Measurements from ENCODE around the gene AHR.

The AHR gene

GRCh38 chr7:17320657-17321056 lies 22.2 kb downstream of the AHR start:
- TF ChIP-seq ZNF266 (tag by site-specific recombination; IDR thresholded peaks at IDR 0.05; ENCODE audit: low read depth), result no peak
- no peak for TF ChIP-seq ZNF138 (tag by site-specific recombination; IDR thresholded peaks at IDR 0.05; ENCODE audit: borderline replicate concordance)
- no peak for TF ChIP-seq ZNF239 (tag by site-specific recombination; IDR thresholded peaks at IDR 0.05)
- no peak for TF ChIP-seq SP3 (tag by site-specific recombination; IDR thresholded peaks at IDR 0.05)
- TF ChIP-seq GLI4 (tag by site-specific recombination; IDR thresholded peaks at IDR 0.05), result no peak
- no peak for TF ChIP-seq MZF1 (tag by site-specific recombination; IDR thresholded peaks at IDR 0.05; ENCODE audit: borderline replicate concordance)
- TF ChIP-seq ZXDB (tag by site-specific recombination; IDR thresholded peaks at IDR 0.05), result no peak
- TF ChIP-seq ZNF211 (tag by site-specific recombination; IDR thresholded peaks at IDR 0.05; ENCODE audit: low read depth), result no peak
- TF ChIP-seq ZNF280D (tag by site-specific recombination; IDR thresholded peaks at IDR 0.05), result no peak
- no peak for TF ChIP-seq MYNN (tag by site-specific recombination; IDR thresholded peaks at IDR 0.05; ENCODE audit: borderline replicate concordance)
- no peak for TF ChIP-seq ZNF140 (tag by site-specific recombination; IDR thresholded peaks at IDR 0.05)
- no peak overlapping the region for H3K27ac ChIP-seq (ENCODE audit: extremely low read depth, low read depth, low read length)
- no peak overlapping the region for H3K4me3 ChIP-seq (ENCODE audit: low read depth, low read length)
- no peaks in the 10 kb centered on the region for H3K9me3 ChIP-seq (ENCODE audit: control insufficient read depth, insufficient read depth, low read depth, low read length)
- H3K4me1 ChIP-seq (ENCODE audit: control insufficient read depth, insufficient read depth, low read length), result no peaks in the 10 kb centered on the region
- POLR2A ChIA-PET, result no interaction called here
- H3K36me3 ChIP-seq (ENCODE audit: control insufficient read depth in 2 of 2, insufficient read depth in 1 of 2, low read length in 2 of 2), result peaks cover 0 to 7% of the 10 kb centered on the region in 2 experiments; a peak in 2 of 3 replicates
- CTCF ChIA-PET, result interaction anchor here (0.6 kb wide), 1 partner anchor 71 kb away, joined by 3 read pairs; no protein-coding TSS in a partner anchor

- no peak overlapping the region for H3K27ac ChIP-seq (ENCODE audit: extremely low read depth, low read depth, low read length)
- peaks cover 0 to 12% of the 10 kb centered on the region in 2 experiments; a peak in 2 of 3 replicates for H3K36me3 ChIP-seq (ENCODE audit: control insufficient read depth in 2 of 2, insufficient read depth in 1 of 2, low read length in 2 of 2)
- POLR2A ChIA-PET, result no interaction called here
- H3K4me1 ChIP-seq (ENCODE audit: control insufficient read depth, insufficient read depth, low read length), result no peaks in the 10 kb centered on the region
- H3K4me3 ChIP-seq (ENCODE audit: low read depth, low read length), result no peak overlapping the region
- H3K9me3 ChIP-seq (ENCODE audit: control insufficient read depth, insufficient read depth, low read depth, low read length), result no peaks in the 10 kb centered on the region
- CTCF ChIA-PET, result interaction anchor here (0.7 kb wide), 1 partner anchor 1033 kb away, joined by 4 read pairs; no protein-coding TSS in a partner anchor
- no peak for TF ChIP-seq ZNF426 (tag by site-specific recombination; IDR thresholded peaks at IDR 0.05)
- TF ChIP-seq ZNF140 (tag by site-specific recombination; IDR thresholded peaks at IDR 0.05), result no peak
- TF ChIP-seq ZNF518A (tag by site-specific recombination; conservative IDR thresholded peaks at IDR 0.05; ENCODE audit: low read depth), result no peak
- TF ChIP-seq ZBTB6 (tag by site-specific recombination; IDR thresholded peaks at IDR 0.05), result no peak
- TF ChIP-seq ZBTB11 (tag by site-specific recombination; conservative IDR thresholded peaks at IDR 0.05; ENCODE audit: low read depth), result no peak
- no peak for TF ChIP-seq ZSCAN4 (tag by site-specific recombination; IDR thresholded peaks at IDR 0.05)
- TF ChIP-seq CTCF (tag by site-specific recombination; IDR thresholded peaks at IDR 0.05), result no peak
- no peak for TF ChIP-seq HOXC10 (CRISPR knock-in tag; IDR thresholded peaks at IDR 0.05)
- no peak for TF ChIP-seq ZNF121 (tag by site-specific recombination; IDR thresholded peaks at IDR 0.05)
Measured at GRCh38 chr7:17325364-17325763, 26.9 kb downstream of the AHR start.
